T47D (cell line): Measurements from ENCODE around the gene DIPK1B.

Experiments used
- DNase-seq, 2 experiments: peaks; one replicate each; pipeline versions ENCODE4 v3.0.0 to v3.0.0-alpha.2; 2011 to 2012; ENCODE audit warnings: low read depth in 1 of 2, low spot score in 1 of 2
- JUND ChIP-seq: IDR thresholded peaks from 2 replicates; pipeline ENCODE4 v1.6.1; 2012; ENCODE audit warnings: low read depth
- in situ Hi-C: cut with HindIII; loops from 2 replicates; pipeline ENCODE4 v1.10.0; 2016; ENCODE audit warnings: low sequenced_read_pairs, low pct_unique_long_range_greater_than_20kb

Gene DIPK1B

GRCh38 chr9:136711751-136712689, at the start of gene DIPK1B:
Gene DIPK1B, plus strand, starts transcription at chr9:136712572. Its CDS starts 94 bp downstream, at chr9:136712666.
- DNase-seq, result peak in 1 of 2 experiments; percentile 61
- TF ChIP-seq JUND, result no peak
- in situ Hi-C loops, result no loop called here

DNA sequence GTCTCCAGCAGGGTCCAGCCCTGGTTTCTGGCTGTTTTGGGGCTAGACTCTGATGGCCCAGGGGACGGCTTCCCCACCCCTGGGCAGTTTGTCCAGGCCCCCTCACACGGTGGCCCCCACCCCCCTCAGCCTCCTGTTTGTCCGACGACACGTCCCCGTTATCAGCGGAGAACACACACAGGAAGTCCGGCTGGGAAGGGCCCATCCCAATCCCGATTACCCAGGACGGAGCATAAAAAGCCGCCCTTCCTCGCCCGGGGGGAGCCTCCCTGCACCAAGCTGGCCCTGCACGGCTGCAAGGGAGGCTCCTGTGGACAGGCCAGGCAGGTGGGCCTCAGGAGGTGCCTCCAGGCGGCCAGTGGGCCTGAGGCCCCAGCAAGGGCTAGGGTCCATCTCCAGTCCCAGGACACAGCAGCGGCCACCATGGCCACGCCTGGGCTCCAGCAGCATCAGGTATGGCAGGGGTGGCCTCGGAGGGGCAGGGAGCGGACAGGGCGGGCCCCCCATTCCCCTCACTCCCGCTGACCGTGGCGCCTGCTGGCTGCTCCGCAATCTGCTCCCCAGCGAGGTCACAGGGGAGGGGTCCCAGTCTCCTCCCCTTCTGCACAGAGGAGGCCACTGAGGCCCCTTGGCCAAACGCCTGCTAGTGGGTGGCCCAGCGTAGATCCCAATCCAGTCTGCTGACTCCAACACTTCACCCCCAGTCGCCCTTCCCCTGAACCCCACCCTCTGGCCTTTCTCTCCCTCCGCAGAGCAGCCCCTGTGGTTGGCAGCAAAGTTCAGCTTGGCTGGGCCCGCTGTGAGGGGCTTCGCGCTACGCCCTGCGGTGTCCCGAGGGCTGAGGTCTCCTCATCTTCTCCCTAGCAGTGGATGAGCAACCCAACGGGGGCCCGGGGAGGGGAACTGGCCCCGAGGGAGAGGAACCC, 49.5 kb upstream of the DIPK1B start, which contains the start of gene EGFL7:
Gene EGFL7, plus strand, starts transcription at position 261 of the 926 bp plus-strand sequence. CDS start 5,367 bp downstream, outside the sequence.
- DNase-seq, result no peak
- in situ Hi-C loops, result no loop called here
- no peak for TF ChIP-seq JUND

GRCh38 chr9:136664000-136664915, 48.1 kb upstream of the DIPK1B start:
- no peak for TF ChIP-seq JUND
- in situ Hi-C loops, result no loop called here
- no peak for DNase-seq

GRCh38 chr9:136665111-136665703, 47.2 kb upstream of the DIPK1B start:
- in situ Hi-C loops, result no loop called here
- peak in 1 of 2 experiments; percentile 68 for DNase-seq
- TF ChIP-seq JUND, result no peak

DNA sequence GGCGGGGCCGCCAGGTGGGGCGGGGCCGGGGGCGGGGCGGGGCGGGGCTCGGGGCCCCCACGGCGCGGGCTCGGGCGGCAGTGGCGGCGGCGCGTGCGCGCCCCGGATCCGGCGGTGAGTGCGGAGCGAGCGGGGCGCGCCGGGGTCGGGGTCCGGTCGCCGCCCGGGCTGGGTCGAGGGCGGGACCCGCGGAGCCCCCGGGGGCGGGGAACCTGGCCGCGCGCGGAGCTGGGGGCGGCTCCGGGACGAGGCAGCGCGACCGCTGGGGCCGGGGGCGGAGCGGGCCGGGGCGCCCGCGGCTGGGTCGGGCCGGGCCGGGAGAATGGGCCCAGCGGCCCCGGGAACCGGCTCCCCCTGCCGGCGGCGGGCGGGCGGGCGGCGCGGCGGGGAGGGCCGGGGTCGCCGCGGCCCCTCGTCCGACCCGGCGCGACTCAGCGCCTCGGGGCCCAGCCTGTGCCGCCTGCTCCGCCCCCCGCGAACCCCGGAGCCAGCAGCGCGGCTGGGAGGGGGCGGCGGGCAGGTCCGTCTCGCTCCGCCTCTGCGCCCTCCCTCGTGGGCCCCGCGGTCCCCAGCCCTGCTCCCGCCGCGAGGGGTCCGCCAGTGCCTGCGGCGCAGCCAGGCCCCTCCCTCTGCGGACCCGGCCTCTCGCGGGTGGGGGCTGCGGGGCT, 46.5 kb upstream of the DIPK1B start:
- TF ChIP-seq JUND, result no peak
- peak in 1 of 2 experiments; percentile 78 for DNase-seq
- in situ Hi-C loops, result no loop called here

GRCh38 chr9:136666372-136667213, 45.8 kb upstream of the DIPK1B start:
- in situ Hi-C loops, result no loop called here
- TF ChIP-seq JUND, result no peak
- DNase-seq, result peak in 1 of 2 experiments; percentile 63

DNA sequence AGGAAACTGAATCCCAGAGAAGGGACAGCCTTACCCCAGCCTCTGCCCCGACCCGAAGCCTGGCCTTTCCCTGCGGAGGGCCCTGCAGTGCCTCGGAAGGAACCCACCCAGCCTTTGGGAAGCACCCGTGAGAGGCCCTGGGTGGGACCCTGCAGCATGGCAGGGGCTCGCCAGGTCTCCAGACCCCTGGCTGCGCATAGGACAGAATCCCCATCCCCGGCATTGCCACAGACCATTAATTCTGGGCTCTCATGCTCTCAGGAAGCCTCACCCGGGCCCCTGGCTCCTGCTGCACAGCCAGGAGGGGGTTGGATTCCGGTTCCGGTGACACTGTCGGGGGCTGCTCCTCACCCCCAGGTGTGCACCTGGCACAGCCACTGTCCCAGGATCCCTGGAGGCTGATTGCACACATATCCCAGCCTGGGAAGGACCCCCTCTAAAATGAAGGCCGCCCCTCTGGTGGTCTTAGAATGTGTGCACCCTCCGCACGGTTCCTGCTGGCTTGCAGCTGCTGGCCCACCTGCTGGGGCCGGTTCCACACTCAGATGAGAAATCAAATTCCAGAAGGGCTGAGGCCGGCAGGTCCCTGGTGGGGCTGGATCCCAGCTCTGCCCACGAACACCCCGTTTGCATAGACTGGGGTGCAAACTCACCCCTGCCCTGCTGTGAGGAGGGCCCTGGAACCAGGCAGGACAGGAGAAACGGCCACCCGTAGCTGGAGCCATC, 45.0 kb upstream of the DIPK1B start:
- DNase-seq, result no peak
- no peak for TF ChIP-seq JUND
- in situ Hi-C loops, result no loop called here

- DNase-seq, result no peak
- in situ Hi-C loops, result no loop called here
- TF ChIP-seq JUND, result no peak
Measured at GRCh38 chr9:136667940-136668760, 44.2 kb upstream of the DIPK1B start.
